Measurements from ENCODE around the gene GAPVD1.
"Not testable (repeated sequence)": the region's sequence is repeated elsewhere in the genome, so short reads cannot be mapped to it uniquely, and the experiment has no call there.

The GAPVD1 gene

DNA sequence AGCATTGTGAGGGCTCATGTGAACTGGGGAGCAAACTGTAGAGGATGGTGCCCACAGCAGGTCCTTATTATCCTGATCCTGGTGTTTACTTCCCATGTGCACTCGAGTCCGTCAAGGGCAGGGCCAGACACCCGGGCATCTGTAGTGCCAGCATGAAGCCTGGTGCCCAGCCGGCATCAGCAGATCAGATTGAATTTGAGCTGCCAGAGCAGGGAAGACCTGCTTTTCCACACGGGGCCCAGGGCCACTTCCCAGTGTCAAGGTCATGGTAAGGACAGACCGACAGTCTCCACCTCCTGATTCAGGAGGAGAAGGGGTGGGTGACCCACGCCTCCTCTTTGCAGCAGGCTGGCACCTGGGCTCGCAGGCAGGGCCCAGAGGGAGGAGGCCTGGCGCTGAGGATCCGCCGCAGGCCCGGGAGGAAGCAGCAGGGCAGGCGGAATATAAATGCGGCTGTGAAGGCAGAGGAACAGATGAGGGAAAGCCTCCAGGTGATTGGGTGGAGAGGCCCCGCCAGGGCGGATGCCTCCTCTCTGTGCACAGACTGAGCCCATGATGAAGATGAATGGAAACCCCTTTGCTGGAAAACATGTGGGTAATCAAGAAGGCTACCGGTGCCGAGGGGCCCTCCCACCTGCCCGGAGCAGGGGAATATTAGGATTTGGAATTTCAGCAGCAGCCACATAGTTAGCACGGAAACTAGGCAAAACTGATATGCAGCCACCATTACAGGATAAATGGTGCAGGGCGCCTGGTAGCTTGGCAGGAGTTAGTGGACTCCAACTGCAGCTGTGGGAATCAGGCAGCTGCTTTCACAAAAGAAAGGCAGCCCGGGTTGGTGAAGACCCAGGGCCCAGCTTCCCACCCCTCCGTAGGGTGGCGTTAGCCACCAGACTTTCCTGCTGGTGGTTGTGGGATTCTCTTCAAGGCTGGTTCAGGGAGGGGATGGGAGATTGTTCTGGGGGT lies 114.9 kb downstream of the GAPVD1 start:
- no peak for DNase-seq

DNA sequence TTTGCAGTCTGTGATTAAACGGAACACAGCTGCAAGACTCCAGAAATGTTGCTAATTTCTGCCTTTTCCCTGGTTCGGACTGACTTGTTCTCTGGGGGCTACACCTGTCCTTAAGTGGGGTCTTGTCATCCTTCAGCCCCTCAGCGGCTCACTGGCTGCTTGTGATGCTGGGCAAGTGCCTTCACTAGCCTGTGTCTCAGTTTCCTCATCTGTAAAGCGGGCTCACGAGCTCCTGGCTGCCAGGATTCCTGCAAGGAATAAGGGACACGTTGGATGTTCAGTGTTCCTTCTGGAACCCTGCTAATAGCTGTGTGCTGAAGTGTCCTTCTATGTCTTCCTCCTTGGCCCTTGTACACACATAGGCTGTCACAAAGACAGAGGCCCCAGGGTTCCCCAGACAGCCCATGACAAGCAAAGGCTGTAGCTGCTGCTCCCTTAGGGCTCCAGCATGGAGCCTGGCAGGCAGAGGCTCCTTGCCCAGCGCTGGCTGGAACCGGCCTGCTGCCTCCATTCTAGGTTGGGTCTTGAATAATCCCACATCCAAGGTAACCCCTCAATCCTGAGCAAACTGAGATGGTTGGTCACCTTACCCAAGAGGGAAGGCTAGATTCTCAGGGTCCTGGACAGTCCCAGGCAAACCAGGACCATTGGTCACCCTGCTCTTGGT lies 116.1 kb downstream of the GAPVD1 start:
- no peak for DNase-seq

DNA sequence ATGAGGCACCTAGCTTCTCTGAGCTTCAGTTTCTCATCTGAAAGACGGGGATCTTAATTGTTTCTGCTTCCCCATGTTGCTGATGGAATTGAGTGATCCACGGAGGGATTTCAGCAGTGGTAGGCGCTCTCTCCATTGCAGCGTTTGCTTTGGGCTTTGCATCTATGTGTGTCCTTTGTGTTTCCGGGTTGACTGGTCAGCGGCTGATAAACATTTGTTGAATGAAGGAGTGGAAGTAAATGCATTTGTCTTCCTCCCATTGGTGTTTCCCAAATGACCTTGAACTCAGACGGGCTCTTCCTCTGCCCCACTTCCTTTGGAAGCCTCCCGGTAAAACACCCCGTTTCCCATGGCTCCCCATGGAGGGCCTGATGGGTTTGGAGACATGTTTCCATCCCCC lies 117.2 kb downstream of the GAPVD1 start:
- DNase-seq = no peak

DNA sequence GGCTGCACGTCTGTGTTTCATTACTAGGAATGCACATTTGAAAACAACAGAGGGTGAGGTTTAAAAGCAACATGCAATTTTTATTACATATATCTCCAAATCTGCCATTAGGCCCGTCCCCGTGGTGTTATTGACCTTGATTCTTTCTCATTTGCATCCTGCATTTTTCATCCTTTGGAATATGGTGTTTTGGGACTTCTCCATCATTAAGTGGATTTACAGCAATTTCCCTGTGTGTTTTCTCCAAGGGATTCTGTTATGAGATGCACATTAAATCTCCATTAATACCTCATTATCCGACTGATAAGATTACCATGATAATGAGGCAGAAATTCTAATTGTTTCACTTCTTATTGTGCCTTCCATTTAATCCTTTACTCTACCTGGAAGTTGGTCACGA lies 117.6 kb downstream of the GAPVD1 start:
- no peak for DNase-seq

DNA sequence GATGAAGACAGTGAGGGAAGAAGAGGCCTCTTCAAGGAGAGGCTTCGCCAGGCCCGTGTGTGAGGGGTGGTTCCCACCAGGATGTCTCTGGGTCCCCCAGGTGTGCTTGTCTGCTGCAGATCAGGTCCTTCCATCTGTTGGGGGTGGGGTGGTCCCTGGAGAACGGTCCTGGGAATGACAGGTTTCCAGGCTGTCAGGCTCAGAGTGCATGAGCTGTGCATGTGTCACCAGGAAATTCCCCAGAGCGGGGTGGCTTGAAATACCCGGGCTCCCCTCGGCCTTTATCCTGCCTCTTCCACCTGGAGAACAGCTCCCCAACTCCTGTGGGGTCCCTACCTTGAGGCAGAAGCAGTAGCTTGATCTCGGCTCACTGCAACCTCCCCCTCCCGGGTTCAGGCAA lies 118.8 kb downstream of the GAPVD1 start:
- DNase-seq = no peak

DNA sequence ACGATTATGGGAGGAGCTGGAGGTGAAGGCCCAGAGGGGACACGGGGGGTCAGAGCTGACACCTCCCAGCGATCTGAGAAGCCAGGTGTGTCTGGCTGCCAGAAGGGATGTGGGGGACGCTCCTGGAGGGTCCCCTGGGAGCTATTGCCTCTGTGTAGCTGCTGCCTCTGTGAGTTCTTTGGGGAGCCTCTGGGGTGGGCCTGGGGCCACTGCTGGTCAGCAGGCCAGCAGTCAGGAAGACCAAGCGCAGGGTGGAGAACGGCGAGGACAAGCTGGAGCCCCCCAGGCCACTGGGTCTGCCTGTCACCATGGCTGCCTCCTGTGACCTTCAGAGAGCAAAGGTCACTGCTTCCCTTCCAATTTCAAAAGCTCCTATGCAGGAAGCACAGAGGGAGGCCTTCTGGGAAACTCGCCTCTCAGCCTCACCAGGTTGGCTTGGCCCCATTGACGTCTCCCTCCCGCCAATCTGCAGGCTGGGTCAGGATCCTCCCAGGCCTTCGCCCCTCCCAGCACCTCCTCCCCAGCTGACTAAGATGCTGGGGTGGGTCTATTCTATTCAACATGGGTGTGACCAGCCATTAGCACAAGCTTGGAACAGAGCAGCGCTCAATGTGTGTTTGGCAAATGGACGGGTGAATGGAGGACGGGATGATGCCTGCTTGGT lies 126.4 kb downstream of the GAPVD1 start:
- no peak for DNase-seq

DNA sequence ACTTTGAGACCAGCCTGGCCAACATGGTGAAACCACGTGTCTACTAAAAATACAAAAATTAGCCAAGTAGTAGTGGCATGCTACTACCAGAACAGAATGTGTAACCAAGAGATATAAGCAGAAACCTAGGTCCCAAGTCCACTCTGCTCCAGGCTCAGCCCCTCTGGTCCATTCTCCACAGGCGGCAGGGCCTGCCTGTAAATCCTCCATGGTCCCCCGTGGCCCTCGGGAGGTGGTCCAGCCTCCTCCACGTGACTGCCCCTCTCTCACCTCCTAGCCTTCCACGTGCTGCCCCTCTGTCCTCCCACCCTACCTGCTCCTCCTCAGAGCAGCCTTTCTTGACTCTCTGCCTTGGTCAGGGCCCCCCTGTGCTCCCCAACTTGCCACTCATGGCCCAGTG lies 127.4 kb downstream of the GAPVD1 start:
- DNase-seq = no peak

DNA sequence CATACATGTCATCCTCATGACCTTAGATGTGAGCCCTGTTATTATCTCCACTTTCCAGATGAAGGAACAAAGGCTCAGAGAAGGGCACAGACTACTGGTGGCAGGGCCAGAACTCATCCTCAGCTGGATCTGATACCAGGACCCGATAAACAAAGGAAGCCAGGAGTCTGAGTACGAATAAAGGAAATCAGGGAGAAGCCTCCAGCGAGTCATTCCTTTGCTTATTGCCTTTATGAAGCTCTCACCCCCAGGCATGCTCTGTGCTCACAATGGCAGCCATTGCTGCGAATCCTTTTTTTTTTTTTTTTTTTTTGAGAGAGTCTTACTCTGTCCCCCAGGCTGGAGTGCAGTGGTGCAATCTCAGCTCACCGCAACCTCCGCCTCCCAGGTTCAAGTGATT lies 130.1 kb downstream of the GAPVD1 start:
- no peak for DNase-seq

DNA sequence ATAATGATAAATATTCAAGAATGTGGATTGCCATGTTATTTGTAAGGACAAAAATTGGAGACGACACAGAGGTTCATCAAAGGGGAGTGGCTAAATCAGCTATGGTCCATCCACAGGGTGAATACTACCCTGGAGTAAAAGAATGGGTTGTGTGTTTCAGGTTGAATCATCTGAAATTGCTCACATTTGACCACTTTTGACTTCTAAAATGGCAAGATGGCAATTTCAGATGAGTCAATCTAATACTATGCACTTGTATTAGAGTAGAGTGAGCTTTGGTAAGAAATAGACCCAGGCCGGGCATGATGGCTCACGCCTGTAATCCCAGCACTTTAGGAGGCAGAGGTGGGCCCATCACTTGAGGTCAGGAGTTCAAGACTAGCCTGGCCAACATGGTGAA lies 131.8 kb downstream of the GAPVD1 start:
- DNase-seq = no peak

DNA sequence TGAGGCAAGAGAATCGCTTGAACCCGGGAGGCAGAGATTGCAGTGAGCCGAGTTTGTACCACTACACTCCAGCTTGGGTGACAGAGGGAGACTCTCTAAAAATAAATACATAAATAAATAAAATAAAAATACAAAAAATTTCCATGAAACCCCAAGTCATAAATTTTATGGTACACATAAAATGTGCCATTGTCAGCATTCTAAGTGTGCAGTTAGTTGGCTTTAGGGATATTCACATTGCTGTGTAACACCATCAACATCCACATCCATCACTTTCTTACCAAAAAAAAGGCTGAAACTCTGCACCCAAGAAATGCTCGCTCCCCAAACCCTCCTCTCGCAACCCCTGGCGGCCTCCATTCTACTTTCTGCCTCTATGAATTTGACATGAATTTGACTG lies 135.2 kb downstream of the GAPVD1 start:
- no peak for DNase-seq

DNA sequence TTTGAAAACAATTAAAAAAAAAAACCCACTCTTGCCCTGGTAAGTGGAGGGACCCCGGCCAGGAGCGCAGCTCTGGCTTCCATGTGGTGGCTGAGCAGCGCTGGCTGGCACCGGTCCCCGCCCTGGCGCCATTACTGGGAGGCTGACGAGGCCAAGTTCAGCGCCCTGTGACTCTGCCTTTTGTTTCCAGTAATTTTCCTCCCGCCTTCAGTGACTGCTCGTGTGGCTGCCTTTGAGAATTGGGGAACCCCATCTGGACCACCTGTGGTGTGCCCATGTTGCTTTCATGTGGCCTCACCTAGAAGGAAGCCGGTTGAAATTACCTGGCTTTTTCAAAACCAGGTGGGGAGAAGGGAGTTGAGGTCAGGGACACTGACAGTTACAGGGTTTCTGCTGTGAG lies 136.1 kb downstream of the GAPVD1 start:
- DNase-seq = peak; percentile 74

DNA sequence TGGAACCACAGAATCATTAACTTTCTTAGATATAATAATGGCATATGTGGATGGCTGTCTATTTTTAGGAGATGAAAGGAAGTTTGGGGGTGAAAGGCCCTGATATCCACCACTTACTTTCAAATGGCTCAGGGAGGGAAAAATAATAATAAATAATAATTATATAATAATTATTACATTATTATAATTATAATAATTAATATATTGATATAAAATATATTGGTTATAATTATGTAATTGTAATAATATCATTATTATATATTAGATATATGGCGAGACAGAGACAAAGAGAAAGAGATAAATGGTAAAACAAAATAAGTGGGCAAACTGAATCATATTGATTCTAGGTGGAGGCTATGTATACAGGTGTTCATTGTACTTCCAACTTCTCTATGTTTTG lies 136.6 kb downstream of the GAPVD1 start:
- no peak for DNase-seq

DNA sequence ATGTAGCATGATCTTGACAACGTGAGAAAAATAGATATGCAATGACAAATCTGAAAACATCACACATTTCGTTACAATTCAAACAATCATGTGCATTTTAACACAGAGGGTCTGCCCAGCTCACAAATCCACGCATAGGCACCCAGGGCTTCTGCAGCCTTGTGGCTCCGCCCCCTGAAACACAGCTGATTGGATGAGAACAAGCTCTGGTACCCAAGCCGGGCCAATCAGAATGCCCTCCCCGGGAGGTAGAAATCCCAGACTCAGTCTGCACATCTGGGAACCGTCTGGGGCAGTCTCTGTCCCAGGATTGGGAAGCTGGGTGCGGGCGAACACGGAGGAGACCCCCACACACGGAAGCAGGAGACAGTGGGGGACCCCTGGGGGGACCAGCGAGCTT lies 137.5 kb downstream of the GAPVD1 start:
- no peak for DNase-seq

DNA sequence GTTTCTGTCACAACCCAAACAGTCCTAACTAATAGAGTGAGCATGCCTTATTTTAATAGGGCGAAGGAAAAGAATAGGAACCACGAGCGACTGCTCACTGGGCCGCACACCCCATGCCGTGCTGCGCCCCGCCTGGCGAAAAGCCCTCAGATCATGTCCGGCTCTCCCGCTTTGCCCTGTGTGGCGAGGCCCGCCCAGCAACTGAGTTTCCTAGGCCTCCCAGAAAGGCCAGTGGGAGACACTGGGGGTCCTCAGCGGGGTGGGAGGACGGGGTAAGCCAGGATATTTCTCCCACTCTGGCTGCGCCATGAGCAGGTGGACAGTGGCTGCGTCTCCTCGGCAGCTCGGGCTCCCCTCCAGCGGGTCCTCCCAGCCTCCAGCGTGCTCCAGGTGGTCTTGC lies 138.0 kb downstream of the GAPVD1 start:
- DNase-seq = no peak

DNA sequence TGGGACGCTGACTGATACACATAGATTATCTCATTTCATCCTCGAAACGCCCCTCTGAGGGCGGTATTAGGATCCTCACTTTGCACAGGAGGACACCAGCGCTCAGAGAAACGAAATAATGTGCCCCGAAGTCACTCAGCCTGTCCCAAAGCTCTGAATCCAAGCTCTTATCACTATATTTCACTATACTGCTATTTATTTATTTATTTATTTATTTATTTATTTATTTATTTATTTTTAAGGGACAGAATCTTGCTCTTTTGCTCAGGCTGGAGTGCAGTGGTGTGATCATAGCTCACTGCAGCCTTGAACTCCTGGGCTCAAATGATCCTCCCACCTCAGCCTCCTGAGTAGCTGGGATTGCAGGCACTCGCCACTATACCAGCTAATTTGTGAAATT lies 138.6 kb downstream of the GAPVD1 start:
- not testable (repeated sequence) for DNase-seq

DNA sequence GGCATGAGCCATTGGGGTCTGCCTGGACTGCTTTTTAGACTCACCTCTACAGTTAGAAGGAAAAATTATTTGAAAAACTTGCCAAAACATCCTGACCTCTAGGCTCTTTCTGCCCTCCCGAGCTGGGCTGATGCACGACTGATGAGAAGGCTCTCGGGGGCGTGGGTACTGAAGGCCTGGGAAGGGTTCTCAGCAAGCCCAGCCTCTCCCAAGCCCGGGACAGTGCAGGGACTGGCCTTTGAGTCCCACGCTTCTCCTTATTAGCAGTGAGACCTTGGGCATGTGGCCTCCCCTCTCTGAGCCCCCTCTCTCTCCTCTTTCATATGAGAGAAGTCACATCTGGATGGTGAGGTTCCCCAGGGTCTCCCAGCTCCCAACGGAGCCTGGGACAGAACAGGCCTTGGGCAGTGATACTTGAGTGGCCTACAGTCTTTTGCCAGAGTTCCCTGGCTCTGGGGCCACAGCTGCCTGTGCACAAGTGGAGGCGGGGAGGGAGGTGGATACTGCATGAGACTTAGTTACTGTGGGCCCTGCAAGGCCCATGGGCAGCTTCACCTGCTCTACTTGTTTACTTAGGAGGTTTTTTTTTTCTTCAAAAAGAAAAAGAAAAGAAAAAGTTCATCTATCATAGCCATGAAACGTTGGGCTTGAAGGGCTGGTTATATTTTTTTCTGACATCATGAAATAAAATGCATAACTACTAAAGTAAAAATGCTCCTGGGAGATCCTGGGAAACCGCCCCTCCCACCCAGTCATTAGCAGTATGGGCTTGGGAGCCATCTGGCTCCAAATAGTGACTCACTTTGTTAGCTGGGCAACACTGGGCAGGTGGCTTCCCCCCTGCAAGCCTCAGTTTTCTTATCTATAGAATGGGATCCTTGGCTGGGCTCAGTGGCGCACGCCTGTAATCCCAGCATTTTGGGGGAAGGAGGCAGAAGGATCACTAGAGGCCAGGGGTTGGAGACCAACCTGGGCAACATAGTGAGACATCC lies 139.4 kb downstream of the GAPVD1 start:
- no peak for DNase-seq

DNA sequence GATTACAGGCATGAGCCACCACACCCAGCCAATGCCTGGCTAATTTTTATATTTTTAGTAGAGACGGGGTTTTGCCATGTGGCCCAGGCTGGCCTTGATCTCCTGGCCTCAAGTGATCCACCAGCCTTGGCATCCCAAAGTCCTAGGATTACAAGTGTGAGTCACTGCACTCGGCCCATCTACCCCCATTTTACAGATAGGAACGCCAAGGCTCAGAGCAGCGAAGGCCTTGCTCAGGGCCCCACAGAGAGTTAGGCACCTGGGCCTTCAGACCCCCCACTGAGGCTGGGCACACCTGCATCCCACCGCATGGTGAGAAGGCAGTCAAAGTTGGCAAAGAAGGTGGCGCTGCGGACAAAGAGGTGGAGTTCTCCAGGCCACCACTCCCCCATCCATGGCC lies 143.1 kb downstream of the GAPVD1 start:
- DNase-seq = no peak

DNA sequence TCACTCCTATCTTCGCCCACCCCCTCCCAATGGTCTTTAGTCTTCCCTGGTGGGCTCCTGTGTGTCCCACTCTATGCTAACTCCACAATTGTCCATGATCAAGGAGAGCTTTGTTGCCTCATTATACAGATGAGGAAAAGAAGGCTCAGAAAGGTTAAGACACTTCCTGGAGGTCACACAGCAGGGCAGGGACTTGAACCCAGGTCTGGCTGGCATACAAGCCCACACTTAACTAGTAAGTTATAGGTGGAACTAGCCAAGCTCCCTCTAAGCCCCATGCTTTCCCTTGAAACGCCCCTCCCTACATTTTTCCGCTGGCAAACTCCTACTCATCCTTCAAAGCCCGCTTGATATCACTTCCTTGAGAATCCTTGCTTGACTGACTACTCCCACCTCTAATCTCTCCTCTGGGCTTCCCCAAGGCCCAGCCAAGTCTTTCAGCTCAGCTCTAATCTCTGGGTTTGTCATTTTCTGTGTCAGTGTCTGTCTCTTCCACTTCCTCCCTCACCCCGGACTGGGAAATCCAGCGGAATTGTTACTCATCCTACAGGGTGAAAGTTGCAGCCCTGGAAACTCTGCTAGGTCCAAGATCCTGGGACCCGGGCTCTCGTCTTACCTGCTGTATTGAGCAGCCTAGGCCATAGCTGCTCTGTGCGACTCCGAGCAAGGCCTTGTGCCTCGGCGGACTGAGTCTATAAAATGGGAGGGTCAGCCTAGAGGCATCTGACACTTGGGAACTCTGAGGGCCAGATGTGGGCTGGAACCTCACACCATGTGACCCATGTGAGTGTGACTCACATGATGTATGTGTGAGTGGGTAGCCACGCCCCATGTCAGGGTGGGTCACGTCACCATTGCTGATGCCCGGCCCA lies 144.5 kb downstream of the GAPVD1 start:
- no peak for DNase-seq

DNA sequence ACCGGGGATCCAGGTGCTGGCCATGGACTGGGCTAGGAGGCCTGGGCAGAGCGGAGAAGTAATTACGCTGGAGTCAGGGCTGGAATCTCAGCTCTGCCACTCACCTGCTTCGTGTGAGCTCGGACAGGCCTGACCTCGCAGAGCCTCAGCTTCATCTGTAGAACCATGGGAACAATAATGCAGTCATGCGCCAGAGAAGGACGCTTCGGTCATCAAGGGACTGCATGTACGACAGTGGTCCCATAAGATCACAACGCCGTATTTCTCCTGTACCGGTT lies 145.1 kb downstream of the GAPVD1 start:
- DNase-seq = no peak

DNA sequence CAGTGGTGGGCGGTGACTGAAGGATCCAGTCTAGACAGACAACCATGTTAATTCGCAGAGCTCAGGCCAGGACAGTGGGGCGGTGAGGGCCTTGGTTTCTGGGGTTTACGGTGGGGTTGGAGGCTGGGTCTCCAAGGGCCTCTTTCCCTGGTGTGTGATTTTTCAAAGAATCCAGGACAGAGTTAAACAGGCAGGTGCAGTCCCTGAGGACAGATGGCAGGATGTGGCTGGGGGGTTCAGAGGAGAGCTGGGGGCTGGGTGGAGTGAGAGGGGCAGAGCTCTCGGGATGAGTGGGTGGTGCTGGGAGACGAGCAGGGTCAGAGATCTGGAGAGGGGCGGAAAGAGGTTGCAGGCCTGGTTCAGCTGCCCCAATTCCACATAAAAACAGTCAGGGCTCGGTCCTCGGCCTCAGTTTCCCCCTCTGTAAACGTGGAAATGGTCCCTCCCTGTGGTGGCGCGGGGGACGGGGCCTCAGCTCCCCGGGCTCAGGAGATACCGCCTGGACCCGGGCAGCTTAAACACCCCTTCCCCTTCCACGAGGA lies 145.9 kb downstream of the GAPVD1 start:
- no peak for DNase-seq

Data from NCI-H1105 treated with DMSO at 0.1 percent for 48 hours (cell line).